SIG-M5 treated with dmso at 0.1 percent for 504 hours (cell line): ENCODE results near the gene TMEM132D.

Experiments
- DNase-seq: peaks from one replicate; lab custom pipeline; 2025; ENCODE audit not compliant: unreplicated experiment; lab: John Stamatoyannopoulos, UW

Gene TMEM132D

DNA sequence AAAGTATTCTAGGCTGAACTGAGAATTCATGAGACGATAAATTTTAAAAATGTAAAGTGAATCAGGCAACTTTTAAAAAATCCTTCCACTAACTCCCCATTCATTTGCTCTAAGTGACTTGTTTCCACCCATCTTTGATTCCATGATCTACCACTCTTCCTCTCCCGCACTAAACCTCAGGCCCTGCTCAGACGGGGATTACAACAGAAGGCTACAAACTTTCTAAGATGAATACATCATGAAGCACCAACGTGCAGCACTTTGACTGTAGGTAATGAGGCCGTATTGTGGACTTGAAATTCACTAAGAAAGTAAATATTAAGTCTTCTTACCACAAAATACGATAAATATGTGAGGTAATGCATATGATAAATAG is 30.0 kb downstream of the TMEM132D start:
- DNase-seq, result no peak

DNA sequence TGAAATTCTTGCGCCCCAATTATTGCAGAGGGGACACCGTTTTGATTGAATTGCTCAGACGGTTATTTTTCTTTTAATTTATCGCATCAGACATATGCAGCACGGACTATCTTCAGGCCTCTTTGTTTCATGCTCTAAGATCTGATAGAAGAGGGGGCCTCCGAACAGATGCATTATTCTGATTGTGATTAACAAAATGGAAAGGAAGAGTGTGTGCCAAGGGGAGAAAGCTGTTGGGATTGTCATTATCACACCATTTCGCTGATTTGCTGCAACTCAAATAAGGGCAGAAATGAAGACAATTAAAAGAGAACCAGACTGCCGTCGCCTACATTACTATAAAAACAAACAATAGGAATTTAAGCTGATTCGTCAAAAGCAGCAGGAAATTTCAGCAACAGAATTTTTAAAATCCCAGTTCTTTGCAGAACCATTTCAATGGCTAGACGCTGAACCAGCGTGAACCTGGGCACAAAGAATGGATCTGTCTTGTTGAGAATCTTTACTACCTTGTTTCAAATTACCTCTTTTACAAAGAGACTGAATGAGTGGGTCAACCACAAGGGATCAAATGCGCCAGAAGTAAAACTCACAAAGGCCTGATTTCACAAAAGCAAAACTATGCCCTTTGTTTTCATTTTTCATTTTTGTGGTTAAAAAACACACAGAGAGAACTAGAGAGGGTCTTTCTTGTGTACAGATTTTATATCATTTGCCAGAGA is 30.6 kb downstream of the TMEM132D start:
- no peak for DNase-seq

GRCh38 chr12:129871991-129872972 is 31.5 kb downstream of the TMEM132D start:
- no peak for DNase-seq

DNA sequence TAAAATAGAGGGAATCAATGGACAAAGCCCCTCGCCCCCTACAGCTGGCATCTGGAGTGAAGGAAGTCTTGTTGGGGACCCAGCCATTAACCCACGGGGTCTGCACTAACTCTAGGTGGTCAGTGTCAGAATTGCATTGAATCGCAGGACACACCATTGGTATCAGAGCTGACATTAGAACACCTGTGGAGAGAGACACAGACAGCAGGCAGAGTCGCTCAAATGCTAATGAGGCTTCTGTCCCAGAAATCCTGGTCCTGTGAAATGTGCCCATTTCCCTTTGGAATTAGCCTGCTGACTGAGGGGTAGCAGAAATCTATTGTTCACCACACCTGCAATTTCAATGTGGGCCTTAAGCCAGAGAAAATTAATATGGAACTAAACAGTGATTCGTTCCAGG is 33.0 kb downstream of the TMEM132D start:
- DNase-seq, result no peak

GRCh38 chr12:129870136-129870535 is 33.7 kb downstream of the TMEM132D start:
- DNase-seq, result no peak

DNA sequence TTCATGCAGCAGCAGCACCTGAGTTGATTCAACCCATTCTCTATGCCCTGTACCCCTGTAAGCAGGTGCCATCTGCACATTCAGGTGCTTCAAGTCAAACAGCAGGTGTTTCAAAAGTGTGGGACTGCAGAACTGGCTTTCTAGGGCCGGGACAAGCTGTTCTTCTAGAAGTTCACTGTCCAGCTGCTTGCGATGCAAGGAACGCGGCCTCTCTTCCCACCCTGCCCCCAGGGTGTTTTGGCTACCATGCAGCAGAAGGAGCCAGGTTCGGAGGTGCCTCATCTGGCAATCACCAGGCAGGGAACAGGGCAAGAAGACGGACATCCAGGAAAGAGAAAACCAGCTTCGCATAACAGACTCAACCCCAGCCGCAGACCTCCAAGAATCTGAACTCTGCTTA is 35.2 kb downstream of the TMEM132D start:
- no peak for DNase-seq

- DNase-seq, result no peak
These were observed 39.9 kb downstream of the TMEM132D start for GRCh38 chr12:129863938-129864337.

DNA sequence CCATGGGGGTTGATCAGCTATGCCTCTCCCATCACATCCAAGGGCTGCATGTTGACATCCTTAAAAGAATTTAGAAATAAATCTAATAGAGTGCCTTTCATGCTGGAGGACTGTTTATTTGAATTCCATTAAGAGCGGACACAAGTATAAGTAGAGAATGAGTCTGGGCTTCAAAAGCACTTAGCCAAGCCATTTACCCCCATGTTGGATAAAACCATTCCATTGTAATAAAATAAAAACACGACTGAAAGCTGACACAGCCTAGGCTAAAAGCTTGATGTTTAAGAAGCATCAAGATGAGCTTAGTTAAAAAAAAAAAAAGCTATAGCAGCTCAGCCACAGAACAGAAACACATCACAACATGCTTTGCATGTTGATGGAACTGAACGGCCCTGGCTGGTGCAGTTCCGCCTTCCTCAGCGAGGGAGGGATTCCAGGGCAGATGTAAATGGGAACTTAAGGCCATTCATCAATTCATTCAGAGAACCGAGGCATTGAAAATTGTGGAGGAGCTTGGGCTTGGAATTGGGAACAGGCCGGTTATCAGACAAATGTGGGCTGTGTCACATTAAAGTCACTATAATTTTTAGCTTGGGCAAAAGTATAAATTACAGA is 41.2 kb downstream of the TMEM132D start:
- DNase-seq, result no peak

- no peak for DNase-seq
These were observed 41.9 kb downstream of the TMEM132D start for GRCh38 chr12:129861951-129862350.

DNA sequence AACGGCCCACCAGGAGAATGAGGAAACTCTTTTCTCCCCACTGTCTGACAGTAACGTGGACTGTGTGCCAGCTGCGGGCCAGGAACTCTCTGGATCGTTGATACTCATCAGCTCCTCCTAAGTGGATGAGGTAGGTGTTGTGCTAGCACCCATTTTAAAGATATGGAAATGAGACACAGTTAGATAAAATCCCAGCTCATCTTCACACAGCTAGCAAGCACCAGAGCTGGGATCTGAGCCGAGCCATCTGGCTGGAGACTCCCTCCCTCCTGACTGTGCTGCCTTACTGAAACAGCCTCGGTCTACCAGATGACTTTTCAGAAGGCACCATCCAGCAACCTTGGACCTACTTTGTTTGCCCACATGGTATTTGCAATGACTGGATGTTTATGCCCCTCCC is 49.2 kb downstream of the TMEM132D start:
- DNase-seq, result no peak

DNA sequence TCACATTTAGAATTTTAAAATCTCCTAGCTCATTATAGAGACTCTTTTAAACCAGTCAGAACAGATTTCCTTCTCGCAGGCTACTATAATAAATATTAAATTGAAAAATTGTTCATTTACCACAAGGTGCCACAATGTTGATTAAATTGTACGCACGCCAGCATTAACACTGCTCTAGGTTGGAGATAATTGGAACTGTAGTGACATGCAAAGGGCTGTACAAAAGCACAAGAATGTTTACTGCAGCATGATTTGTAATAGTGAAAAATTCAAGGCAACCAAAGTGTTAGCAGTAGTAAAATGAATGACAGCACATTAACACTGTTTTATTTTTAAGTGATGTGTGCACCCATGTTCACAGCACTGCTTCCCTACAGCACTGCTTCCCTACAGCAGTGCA is 52.5 kb downstream of the TMEM132D start:
- no peak for DNase-seq

DNA sequence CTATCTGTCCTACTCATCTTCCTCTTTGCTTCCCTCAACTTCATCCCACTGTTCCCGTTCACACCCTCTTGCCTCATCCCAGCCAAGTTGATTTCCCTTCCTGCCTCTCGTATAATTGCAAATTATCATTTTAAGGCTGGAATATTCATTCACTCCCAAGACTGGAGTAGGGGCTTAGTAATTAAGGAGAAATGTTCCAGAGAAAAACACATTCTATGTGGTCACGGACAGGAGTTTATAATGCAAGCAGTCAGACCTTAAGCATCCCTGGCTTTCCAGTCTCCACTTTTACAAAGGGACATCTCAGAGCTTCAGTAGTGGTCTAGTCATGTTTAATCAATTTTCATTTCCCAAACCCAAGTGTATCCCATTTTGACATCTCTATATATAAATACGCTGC is 54.9 kb downstream of the TMEM132D start:
- no peak for DNase-seq

DNA sequence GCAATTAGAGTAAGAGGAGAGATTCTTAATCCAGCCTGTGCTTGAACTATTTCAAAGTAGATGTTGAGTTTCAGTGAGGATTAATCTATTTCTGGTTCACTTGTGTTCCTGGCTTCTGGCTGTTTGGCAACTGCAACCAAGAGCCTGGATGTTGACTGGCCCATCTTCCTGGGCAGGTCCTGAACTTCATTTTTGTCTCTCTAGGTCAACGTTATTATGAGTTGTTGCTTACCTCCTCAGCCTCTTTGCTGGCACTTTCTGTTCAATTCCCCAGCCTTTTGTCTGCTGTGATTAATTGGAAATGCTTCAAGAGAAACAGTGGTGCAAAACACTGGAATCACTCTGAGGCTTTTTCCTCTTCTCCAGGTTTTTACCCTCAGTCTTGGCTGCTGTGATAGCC is 56.8 kb downstream of the TMEM132D start:
- DNase-seq, result no peak

DNA sequence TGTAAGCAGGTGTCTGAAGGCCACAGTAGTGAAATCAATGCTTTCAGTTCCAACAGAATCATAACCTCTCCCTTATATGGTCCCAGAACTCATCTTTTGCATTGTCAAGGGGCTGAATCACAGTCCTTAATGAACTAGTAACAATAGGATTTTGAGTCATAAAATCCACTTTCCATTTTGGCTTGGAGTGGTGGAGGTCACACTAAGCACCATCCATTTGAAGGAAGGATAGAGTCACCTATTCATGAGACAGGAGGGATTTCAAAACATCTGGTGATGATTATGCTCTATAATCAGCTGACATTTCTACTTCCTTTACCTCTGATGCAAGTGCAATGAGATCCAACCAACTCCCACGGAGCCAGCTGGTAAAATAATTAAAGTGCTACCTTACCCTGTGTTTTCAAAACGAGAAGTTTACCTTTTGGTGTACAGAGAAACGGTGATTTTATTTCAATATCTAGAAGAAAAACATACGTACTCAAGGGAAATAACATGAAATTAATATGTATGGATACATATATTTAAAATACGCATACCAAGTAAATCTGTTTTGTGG is 59.1 kb downstream of the TMEM132D start:
- no peak for DNase-seq

DNA sequence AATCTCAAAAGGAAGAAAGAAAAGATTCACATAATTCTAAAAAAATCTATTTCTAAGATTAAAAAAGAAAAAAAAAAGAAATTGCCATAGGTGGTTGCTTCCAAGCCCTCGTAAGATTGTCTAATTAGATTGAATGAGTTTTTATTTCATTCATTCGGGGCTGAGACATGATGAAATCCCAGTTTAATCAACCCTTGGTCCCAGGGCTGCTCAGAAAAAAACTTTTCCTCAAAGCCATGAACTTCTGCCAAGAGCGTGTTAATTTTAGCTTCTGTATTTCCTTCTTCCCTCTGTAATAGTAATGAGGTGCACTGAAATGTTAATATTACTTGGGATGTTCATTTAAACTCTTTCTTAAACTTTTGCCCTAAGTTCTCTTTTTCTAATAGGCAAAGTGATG is 62.6 kb downstream of the TMEM132D start:
- DNase-seq, result no peak

GRCh38 chr12:129840145-129840884 is 63.5 kb downstream of the TMEM132D start:
- DNase-seq, result no peak

DNA sequence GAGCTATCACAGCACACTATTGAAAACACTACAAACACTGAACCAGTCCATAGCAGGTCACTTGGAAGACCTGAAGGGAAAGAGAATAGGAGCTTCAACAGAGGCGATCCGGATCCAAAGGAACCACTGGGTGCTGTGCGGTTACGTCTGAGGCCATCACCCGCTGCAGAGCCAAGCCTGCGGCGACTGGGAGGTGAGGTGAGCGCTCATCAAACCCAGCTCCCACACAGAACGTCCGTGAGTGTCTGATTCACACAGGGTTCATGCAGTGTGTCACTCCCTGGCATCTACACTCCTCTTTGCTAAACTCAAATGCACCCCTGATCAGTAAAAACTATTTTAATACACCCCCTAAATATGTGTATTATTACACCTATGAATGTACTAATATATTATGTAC is 64.1 kb downstream of the TMEM132D start:
- no peak for DNase-seq

- no peak for DNase-seq
These were observed 72.5 kb downstream of the TMEM132D start for GRCh38 chr12:129831294-129831693.

GRCh38 chr12:129830796-129831195 is 73.0 kb downstream of the TMEM132D start:
- DNase-seq, result no peak

- DNase-seq, result no peak
These were observed 75.9 kb downstream of the TMEM132D start for GRCh38 chr12:129827866-129828384.
